ENCODE results near the gene ARID1B. TPM values are rescaled to one million over a fixed set of nuclear protein-coding genes. Genes with fewer than 3 reads are reported as not detected.

Gene ARID1B
- total RNA-seq, 1 experiment from 2014 or later = 60.3 TPM

- TF ChIP-seq, protein P1, sequence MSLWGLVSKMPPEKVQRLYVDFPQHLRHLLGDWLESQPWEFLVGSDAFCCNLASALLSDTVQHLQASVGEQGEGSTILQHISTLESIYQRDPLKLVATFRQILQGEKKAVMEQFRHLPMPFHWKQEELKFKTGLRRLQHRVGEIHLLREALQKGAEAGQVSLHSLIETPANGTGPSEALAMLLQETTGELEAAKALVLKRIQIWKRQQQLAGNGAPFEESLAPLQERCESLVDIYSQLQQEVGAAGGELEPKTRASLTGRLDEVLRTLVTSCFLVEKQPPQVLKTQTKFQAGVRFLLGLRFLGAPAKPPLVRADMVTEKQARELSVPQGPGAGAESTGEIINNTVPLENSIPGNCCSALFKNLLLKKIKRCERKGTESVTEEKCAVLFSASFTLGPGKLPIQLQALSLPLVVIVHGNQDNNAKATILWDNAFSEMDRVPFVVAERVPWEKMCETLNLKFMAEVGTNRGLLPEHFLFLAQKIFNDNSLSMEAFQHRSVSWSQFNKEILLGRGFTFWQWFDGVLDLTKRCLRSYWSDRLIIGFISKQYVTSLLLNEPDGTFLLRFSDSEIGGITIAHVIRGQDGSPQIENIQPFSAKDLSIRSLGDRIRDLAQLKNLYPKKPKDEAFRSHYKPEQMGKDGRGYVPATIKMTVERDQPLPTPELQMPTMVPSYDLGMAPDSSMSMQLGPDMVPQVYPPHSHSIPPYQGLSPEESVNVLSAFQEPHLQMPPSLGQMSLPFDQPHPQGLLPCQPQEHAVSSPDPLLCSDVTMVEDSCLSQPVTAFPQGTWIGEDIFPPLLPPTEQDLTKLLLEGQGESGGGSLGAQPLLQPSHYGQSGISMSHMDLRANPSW (CRISPR knock-in tag; conservative IDR thresholded peaks at IDR 0.05; ENCODE audit: low read depth) = no peak
- TF ChIP-seq ZNF423 (CRISPR knock-in tag; IDR thresholded peaks at IDR 0.05) (no peak), E2F1 (CRISPR knock-in tag; IDR thresholded peaks at IDR 0.05) (no peak), KAT7 (CRISPR knock-in tag; IDR thresholded peaks at IDR 0.05; ENCODE audit: borderline replicate concordance) (no peak), ELF4 (CRISPR knock-in tag; IDR thresholded peaks at IDR 0.05; ENCODE audit: low read depth) (no peak)
Measured at GRCh38 chr6:156897907-156898531, 120.8 kb downstream of the ARID1B start (continued).

DNA sequence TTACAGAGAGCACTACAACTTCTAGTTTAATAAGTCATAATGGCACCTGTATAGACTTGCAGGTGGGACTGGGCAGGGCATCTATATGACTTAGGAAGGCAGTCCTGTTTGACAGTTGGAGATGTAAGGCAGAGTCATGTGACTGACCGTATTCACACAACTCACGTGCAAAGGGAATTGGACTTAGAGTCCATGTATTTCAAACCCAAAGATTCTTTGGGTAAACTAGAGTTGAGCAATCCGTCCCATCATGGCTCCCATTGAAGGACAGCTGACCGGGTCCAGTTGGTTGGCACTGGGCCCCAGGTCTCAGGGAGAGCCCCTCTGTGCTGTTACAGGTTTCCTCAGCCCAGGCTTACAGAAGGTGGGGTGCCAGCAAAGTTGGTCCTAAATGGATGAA, 121.9 kb downstream of the ARID1B start:
- no peak for TF ChIP-seq GTF2I (CRISPR knock-in tag; conservative IDR thresholded peaks at IDR 0.05)
- TF ChIP-seq, protein P2, sequence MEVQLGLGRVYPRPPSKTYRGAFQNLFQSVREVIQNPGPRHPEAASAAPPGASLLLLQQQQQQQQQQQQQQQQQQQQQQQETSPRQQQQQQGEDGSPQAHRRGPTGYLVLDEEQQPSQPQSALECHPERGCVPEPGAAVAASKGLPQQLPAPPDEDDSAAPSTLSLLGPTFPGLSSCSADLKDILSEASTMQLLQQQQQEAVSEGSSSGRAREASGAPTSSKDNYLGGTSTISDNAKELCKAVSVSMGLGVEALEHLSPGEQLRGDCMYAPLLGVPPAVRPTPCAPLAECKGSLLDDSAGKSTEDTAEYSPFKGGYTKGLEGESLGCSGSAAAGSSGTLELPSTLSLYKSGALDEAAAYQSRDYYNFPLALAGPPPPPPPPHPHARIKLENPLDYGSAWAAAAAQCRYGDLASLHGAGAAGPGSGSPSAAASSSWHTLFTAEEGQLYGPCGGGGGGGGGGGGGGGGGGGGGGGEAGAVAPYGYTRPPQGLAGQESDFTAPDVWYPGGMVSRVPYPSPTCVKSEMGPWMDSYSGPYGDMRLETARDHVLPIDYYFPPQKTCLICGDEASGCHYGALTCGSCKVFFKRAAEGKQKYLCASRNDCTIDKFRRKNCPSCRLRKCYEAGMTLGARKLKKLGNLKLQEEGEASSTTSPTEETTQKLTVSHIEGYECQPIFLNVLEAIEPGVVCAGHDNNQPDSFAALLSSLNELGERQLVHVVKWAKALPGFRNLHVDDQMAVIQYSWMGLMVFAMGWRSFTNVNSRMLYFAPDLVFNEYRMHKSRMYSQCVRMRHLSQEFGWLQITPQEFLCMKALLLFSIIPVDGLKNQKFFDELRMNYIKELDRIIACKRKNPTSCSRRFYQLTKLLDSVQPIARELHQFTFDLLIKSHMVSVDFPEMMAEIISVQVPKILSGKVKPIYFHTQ (CRISPR knock-in tag; IDR thresholded peaks at IDR 0.05) = no peak
- TF ChIP-seq MXD4 (CRISPR knock-in tag; IDR thresholded peaks at IDR 0.05; ENCODE audit: borderline replicate concordance) = no peak
- TF ChIP-seq FOXJ3 (CRISPR knock-in tag; IDR thresholded peaks at IDR 0.05; ENCODE audit: borderline replicate concordance) = no peak
- no peak for TF ChIP-seq RELA (CRISPR knock-in tag; IDR thresholded peaks at IDR 0.05; ENCODE audit: borderline replicate concordance)
- TF ChIP-seq ZNF263 (CRISPR knock-in tag; IDR thresholded peaks at IDR 0.05; ENCODE audit: low read depth) = no peak
- TF ChIP-seq, protein P3, sequence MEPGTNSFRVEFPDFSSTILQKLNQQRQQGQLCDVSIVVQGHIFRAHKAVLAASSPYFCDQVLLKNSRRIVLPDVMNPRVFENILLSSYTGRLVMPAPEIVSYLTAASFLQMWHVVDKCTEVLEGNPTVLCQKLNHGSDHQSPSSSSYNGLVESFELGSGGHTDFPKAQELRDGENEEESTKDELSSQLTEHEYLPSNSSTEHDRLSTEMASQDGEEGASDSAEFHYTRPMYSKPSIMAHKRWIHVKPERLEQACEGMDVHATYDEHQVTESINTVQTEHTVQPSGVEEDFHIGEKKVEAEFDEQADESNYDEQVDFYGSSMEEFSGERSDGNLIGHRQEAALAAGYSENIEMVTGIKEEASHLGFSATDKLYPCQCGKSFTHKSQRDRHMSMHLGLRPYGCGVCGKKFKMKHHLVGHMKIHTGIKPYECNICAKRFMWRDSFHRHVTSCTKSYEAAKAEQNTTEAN (CRISPR knock-in tag; IDR thresholded peaks at IDR 0.05) = no peak
- no peak for TF ChIP-seq MAX (CRISPR knock-in tag; IDR thresholded peaks at IDR 0.05)
- no peak for TF ChIP-seq MLX (CRISPR knock-in tag; IDR thresholded peaks at IDR 0.05)
- no peak for TF ChIP-seq SMAD3 (CRISPR knock-in tag; IDR thresholded peaks at IDR 0.05; ENCODE audit: borderline replicate concordance)
- no peak for TF ChIP-seq KAT7 (CRISPR knock-in tag; IDR thresholded peaks at IDR 0.05; ENCODE audit: borderline replicate concordance)
- TF ChIP-seq ARID4B (CRISPR knock-in tag; IDR thresholded peaks at IDR 0.05; ENCODE audit: borderline replicate concordance) = no peak
- no peak for TF ChIP-seq ATF1 (CRISPR knock-in tag; IDR thresholded peaks at IDR 0.05)
- TF ChIP-seq ZNF512 (CRISPR knock-in tag; IDR thresholded peaks at IDR 0.05; ENCODE audit: borderline replicate concordance) = no peak
- CTCF ChIA-PET = interaction anchor here (0.6 to 1.2 kb wide), 4 partner anchors 8 to 38 kb away, joined by 3 to 5 read pairs (median 3); no protein-coding TSS in a partner anchor
- POLR2A ChIA-PET = no interaction called here

More for the DNA sequence above, 121.9 kb downstream of the ARID1B start:
- DNase-seq (ENCODE audit: low spot score) (no peak), ATAC-seq (peak; percentile 14; the same call in 1 of the 2 replicates)
- H3K36me3 Mint-ChIP-seq = no peaks in the 10 kb centered on the region
- no peaks in the 10 kb centered on the region for H3K27me3 Mint-ChIP-seq (ENCODE audit: low read depth)
- H3K27ac Mint-ChIP-seq = no peak overlapping the region; the same call in 1 of the 2 replicates
- H3K4me1 Mint-ChIP-seq = peaks cover 19% of the 10 kb centered on the region
- H3K9me3 Mint-ChIP-seq = no peaks in the 10 kb centered on the region
- H3K4me3 Mint-ChIP-seq = no peak overlapping the region
